GM19397 (cell line): ENCODE results near the gene USP6NL.

Experiments used
- ATAC-seq: cut with Tn5 transposase; IDR thresholded peaks from one replicate; pipeline ENCODE4 v1.9.1; 2021; ENCODE audit warnings: mild to moderate bottlenecking, moderate library complexity; ENCODE audit not compliant: unreplicated experiment

The USP6NL gene

GRCh38 chr10:11483201-11484148, 128.0 kb downstream of the USP6NL start:
- no peak for ATAC-seq

DNA sequence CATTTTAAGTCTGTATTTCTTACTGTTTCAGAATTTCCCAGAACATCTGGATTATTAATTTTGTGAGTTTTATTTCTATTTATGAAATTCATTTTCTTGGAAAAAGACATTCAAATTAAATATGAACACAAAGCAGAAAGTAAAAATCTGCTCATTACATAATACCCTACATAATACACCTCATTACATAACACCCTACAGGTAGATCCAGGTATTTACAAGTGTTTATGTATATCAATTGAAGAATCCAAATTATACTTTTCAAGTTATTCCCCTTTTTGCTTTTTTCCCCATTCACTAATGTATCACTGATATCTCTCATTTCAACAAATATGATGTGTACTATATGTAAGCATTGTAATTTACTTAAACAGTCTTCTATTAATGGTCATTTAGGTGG, 129.1 kb downstream of the USP6NL start:
- no peak for ATAC-seq

DNA sequence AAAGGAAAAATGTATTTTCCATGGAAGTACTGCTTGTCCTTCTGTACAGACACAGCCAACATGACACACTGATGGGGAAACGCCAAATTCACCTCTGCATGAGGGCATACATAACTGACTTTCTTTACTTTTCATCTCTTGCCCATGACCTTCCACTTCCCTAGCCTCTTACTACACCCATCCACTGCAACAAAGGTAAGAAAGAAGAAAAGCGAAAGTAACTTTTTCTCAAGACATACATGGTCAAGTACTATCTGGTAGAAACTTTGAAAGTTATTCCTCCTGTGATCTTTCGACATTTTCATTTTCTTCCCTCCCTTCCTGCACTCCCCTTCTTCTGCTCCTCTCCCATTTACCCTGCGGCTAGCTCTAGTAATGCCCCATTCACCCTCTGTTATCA, 130.8 kb downstream of the USP6NL start:
- ATAC-seq: no peak

- no peak for ATAC-seq
Observed at GRCh38 chr10:11479300-11479699, 132.2 kb downstream of the USP6NL start.

DNA sequence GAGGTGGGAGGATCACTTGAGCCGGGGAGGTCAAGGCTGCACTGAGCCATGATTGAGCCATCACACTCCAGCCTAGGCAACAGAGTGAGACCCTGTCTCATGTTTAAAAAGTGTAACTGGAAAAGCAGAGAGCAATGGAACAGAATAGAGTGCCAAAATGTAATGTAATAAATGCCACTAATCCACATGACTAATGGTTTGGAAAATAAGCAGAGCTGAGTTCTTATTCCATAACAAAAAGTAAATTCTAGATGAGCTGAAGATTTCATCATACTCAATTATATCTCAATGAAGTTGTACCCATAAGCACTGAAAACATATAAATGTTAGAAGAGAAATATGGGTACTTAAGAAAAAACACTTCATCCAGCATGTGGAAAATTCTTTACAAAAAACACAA, 132.6 kb downstream of the USP6NL start:
- ATAC-seq: no peak

DNA sequence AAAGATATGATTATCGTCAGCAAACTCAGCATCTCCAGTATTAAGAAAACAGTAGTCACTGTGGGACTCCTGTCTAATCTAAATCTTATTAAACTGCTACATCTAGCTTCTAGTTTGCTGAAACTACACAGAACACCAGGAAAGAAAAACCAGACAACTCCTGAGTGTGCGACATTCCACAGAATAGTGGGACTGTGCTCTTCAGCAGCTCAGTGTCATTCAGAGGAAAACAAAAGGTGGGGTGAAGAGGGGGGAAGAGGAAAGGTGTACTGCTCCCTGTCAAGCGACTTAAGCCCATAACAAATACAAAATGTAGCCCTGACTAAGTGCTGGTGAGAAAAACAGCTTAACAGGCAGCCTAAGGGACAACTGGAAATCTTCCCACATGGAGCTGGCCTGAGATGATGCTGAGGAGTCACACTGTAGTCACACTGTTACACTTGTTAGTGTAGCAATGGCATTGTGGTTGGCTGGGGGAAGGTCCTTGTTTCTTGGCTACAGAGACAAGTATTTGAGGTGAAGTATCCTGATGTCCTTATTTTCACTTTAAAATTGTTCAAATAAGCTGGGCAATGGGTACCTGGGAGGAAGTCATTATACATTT, 135.5 kb downstream of the USP6NL start:
- no peak for ATAC-seq

GRCh38 chr10:11473128-11473760, 138.2 kb downstream of the USP6NL start:
- no peak for ATAC-seq

DNA sequence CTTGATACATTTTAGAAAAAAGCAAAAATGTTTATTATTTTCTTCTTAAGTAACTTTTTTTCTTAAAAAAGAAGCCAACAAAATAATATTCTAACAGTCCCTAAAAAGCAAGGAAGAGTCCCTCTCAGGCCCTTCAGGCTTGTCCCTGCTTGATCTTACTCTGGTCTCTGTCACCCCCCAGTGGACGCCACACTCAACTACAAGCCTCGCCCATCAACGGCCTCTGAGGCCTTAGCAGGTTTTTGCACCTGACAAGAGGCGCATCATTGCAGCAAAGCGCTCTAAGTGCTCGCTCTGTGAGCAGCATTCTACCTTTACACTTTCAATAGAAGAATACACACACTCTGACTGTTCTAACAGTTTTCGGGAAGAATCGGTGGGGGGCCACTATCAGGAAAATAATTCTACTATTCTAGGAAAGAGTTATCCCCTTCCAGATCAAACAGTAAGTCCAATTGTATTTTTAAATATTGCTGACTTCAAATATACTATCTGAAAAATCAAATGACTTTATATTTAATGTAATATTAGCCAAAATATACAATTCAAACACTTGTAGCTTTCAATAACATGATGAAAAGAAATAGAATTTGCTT, 139.2 kb downstream of the USP6NL start:
- ATAC-seq: peak; percentile 86

DNA sequence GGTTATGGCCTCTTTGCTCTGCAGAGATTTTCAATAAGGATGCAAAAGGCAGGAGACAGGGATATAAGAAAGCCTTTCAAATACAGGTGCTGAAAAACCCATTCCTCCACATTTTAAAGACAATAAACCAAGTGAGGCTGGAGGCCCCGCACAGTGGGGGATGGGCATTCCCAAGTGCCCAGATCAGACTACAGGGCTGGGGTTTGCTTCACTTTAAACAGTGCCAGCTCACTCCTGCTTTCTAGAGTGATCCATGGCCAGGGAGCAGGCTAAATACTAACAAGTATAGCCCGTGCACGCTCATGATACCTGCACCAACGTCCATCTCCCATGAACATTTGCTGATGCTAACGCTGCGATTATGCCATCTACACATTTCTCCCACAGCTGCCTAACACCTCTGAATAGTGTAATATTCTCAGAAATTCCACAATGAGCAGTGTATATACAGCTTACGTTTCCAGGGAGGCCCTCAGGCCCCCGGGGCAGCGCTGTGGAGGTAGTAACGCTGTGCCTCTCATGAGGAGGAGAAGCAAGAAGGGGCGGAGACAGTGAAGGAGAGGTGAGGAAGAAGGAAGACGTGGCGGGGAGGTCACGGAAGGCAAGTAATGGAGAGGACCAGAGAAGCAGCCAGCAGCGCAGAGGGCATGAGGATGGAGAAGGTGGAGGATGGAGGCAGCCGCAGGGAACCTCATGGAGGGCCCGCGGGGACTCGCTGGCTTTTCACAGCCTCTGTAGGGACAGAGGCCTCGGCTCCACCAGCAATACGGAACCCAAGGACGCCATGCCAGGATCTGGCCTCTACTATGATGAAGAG, 141.7 kb downstream of the USP6NL start:
- ATAC-seq: no peak

DNA sequence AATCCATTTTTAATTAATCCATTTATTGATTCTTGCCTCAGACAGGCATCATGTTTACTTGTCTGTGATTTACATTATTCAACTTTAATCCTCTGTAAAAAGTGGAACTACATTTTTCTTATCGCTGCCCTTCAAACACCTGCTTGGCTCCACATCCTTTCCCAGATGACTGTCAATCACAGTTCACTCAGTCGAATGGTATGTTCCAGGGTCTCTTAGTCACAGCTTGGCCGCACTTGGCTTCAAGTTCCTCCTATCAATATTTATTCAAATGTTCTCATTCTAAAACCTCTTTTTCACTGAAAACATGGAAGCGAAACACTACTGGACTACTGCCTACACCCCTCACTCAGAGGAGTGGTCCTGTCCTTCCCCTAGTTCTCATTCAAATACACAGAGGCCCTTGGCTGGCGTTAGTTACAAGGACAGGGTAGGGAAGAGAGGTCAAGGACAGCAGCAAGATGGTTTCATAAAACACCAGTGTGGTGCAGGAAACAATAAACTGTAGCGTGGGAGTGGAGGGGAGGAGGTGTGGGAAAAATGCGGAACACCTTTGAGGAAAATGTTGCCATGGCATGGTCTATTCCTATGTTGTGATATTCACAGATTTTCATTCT, 143.2 kb downstream of the USP6NL start:
- no peak for ATAC-seq

DNA sequence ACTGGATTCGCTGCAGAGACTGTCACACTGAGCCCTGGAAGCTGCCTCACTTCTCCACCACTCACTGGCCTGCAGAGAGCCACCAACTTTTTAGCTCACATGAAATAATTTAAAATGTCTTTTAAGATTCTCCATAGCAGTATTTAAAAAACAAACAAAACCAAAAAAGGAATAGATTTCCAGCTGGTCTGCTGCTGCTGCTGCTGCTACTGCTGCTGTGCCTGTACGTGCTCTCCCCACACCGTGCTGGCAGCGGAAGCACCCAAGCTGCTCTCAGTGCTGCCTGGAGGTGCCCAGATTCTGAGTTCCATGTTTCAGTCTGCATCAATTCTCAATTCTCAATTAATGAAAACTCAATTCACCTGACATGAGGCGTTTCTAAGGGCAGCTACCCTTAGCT, 146.0 kb downstream of the USP6NL start:
- ATAC-seq: no peak

DNA sequence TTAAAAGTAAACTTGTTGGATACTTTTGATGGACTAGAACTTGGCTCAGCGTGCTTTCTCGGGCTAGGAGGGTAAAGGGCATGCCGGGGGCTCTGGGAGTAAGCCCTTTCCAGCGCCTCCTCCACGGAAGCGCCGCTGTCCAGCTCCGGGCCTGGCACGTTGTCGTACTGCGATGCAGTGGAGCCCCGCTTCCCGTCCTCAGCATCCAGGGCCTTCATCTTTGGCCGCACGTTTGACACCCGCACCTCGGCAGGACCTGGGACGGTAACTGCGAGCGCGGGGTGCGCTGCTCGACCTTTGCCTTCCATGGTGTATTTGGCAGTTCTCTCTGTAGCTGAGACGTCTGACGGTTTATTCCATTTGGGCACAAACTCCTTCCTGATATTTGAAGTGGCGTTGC, 148.3 kb downstream of the USP6NL start:
- ATAC-seq: no peak

- no peak for ATAC-seq
Observed at GRCh38 chr10:11462071-11462470, 149.4 kb downstream of the USP6NL start.

DNA sequence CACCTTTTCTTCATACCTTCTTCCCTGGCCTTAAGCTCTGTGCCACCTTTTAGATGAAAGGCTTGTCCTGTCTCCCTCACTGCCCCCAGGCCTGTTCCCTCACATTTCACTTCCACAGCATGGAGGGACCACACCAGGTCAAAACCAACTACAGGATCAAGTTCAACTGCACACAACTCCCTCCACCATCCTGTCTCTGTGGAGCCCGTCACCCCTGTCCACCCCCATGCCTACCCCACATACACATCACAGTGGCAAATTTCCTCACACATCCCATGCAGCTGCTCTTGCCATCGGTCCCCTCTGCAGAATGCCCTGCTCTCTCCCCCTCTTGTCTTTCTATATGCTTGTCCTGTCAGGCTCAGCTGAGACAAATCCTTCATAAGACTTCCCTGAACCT, 154.1 kb downstream of the USP6NL start:
- ATAC-seq: no peak

DNA sequence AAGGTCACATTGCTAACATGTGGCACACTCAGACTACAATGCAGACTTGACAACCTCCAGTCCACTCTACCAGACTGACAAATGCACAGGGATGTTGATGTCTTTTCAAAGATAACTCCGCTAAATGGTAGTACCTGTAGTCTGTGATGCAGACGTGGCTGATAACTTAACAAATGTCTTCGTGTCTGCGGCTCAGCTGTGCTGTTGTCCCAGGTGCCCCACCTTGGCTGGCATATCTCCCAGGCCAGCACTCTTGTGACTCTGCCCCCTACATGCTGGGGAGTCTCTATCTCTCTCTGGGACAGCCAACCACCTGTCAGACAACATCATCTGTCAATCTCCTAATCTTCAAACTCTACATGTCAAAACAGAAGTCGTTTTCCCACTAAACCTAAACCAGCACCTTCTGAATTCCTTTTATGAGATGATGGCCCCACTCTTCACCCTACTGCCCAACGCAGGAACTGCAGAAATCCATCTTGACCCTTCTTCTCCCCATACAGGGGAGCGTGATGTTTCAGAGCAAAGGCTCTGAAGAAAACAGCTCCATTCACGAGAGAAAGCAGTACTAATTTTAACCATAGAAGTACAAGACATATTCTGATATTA, 156.4 kb downstream of the USP6NL start:
- no peak for ATAC-seq

GRCh38 chr10:11454160-11454559, 157.3 kb downstream of the USP6NL start:
- no peak for ATAC-seq

DNA sequence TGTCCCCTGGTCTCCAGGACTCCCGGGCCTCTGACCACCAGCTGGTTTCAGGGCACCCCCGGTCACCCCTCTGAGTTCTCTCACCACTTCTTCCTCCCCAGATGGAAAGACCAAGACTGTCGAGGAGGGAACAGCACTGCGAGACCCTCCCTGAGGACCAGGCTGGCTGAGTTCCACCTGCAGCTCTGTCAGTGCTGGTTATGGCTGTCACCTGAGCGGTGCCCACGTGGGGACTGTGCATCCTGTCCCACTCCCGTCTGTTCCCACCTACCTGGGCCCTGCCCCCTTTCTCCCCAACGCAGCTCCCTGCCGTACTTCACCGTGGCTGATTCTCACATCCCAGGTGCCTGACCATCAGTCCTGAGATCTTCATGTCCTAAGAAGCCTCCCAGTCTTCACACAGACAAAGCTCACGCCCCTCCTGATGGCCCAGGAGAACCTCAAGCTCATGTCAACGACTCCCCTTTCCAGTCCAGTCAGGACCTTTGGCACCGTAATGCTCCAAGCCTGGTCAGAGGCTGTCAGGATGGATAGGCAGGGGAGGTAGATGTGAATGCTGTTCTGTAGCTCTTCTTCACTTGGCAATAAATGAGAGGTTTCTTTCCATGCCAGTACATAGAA, 159.7 kb downstream of the USP6NL start:
- ATAC-seq: no peak

- no peak for ATAC-seq
Observed at GRCh38 chr10:11450427-11450826, 161.0 kb downstream of the USP6NL start.

GRCh38 chr10:11449761-11450160, 161.7 kb downstream of the USP6NL start:
- ATAC-seq: no peak
